GM21423 (cell line): ENCODE results near the gene GSS.
A peak's percentile ranks its signal among the peaks of the same experiment; 100 is the strongest.

Source experiments
- ATAC-seq: cut with Tn5 transposase; IDR thresholded peaks from one replicate; pipeline ENCODE4 v1.9.1; 2021; ENCODE audit warnings: mild to moderate bottlenecking, moderate library complexity; ENCODE audit not compliant: unreplicated experiment

Gene GSS

GRCh38 chr20:34955231-34956040, at the start of gene GSS, which contains the start of gene MYH7B:
GSS (minus strand) TSS chr20:34955806; CDS start chr20:34951852, 3,954 bp downstream.
MYH7B (plus strand) TSS chr20:34955868; CDS start chr20:34978006, 22,138 bp downstream.
- ATAC-seq = peak; percentile 85

GRCh38 chr20:35004749-35005462, 49.3 kb upstream of the GSS start:
- no peak for ATAC-seq

- ATAC-seq = no peak
Observed at GRCh38 chr20:35004051-35004725, 48.6 kb upstream of the GSS start.

- no peak for ATAC-seq
Observed at GRCh38 chr20:35003211-35004031, 47.8 kb upstream of the GSS start.

- no peak for ATAC-seq
Observed at GRCh38 chr20:35002426-35003210, 47.0 kb upstream of the GSS start.

GRCh38 chr20:35001596-35002362, 46.2 kb upstream of the GSS start:
- no peak for ATAC-seq

GRCh38 chr20:35000922-35001595, 45.5 kb upstream of the GSS start:
- ATAC-seq = no peak

- ATAC-seq = no peak
Observed at GRCh38 chr20:35000311-35000921, 44.8 kb upstream of the GSS start.

GRCh38 chr20:34999782-35000181, 44.2 kb upstream of the GSS start:
- ATAC-seq = no peak

- no peak for ATAC-seq
Observed at GRCh38 chr20:34999021-34999451, 43.4 kb upstream of the GSS start.

- ATAC-seq = no peak
Observed at GRCh38 chr20:34998331-34998950, 42.8 kb upstream of the GSS start.

GRCh38 chr20:34997774-34998173, 42.2 kb upstream of the GSS start:
- ATAC-seq = no peak

- ATAC-seq = no peak
Observed at GRCh38 chr20:34997131-34997561, 41.5 kb upstream of the GSS start.

- ATAC-seq = no peak
Observed at GRCh38 chr20:34996243-34997028, 40.8 kb upstream of the GSS start.

GRCh38 chr20:34995696-34996095, 40.1 kb upstream of the GSS start:
- ATAC-seq = no peak

- no peak for ATAC-seq
Observed at GRCh38 chr20:34995192-34995591, 39.6 kb upstream of the GSS start.
